GM10266 (cell line): ENCODE data around the gene TMEM217.

ENCODE experiments used
- DNase-seq: peaks from one replicate; pipeline ENCODE4 v3.0.0; 2012; ENCODE audit errors: extremely low spot score
- CTCF ChIP-seq: IDR thresholded peaks from 2 replicates; pipeline ENCODE4 v1.5.1; 2012; ENCODE audit warnings: mild to moderate bottlenecking, low read depth; ENCODE audit not compliant: control insufficient read depth, insufficient read depth; ENCODE audit errors: missing control alignments

TMEM217 gene

GRCh38 chr6:37225350-37226169, 32.4 kb downstream of the TMEM217 start:
- DNase-seq: no peak

GRCh38 chr6:37222992-37223391, 35.0 kb downstream of the TMEM217 start:
- TF ChIP-seq CTCF: no peak
- no peak for DNase-seq

More at GRCh38 chr6:37225350-37226169, 32.4 kb downstream of the TMEM217 start:
- no peak for TF ChIP-seq CTCF

- DNase-seq: peak; percentile 81
- no peak for TF ChIP-seq CTCF
These were observed 35.6 kb downstream of the TMEM217 start for GRCh38 chr6:37222125-37222967.

- TF ChIP-seq CTCF: no peak
- no peak for DNase-seq
These were observed 36.3 kb downstream of the TMEM217 start for GRCh38 chr6:37221585-37222124.

GRCh38 chr6:37218511-37218910, 39.4 kb downstream of the TMEM217 start:
- DNase-seq: no peak
- no peak for TF ChIP-seq CTCF

- DNase-seq: no peak
- no peak for TF ChIP-seq CTCF
These were observed 39.9 kb downstream of the TMEM217 start for GRCh38 chr6:37218061-37218460.
